ENCODE results near the gene PLCG1.

The PLCG1 gene

DNA sequence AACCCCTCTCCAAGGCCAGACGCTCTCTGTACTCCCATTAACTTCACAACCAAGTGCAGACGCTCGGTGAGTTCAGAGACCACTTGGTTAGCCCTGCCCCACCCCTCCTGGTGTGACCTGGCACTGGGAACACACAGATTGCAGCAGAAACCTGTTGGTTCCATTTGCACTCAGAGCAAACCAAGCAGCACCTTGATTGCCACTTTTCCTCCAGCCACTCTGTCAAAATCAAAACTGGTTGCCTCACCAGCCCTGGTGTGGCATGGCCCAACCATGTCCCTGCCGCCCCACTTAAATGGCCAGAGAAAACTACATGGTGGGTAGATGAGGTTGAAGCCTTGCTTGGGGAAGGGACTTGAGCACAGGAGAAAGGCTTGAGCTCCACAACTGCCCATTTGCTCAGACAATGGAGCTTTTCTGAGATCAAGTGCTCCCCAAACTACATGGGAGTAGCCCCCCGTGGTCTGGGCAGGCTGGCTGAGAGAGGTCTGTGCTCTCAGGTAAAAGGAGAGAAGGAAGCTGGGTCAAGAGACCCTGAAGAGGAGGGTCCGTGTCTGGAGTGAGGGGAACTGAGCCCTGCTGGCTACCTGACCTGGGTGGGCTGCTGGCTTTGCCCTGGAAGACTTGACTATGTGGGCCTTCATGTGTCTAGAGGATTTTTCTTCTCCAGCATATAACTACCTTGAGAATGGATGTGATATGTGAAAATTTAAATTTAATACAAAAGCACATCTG, 43.4 kb downstream of the PLCG1 start:
- no peak for DNase-seq (ENCODE audit: low spot score)

DNA sequence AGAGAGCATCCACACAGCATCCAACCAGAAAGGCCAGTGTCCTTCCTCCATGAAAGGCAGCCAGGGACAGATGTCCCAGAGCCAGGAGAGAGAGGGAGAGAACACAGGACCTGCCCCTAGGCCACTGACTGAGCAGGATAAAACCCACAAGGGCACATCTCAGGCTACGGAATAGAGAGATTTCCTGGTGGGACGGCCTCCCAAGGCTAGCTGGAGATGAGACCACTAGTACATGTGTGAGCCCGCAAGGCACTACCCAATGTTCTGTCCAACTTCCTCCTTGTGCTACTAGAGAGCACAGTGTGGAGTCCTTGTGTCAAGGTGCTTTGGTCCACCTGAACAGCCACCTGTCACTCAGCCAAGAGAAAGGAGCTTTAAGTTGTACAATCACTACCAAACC, 44.2 kb downstream of the PLCG1 start:
- no peak for DNase-seq (ENCODE audit: low spot score)

DNA sequence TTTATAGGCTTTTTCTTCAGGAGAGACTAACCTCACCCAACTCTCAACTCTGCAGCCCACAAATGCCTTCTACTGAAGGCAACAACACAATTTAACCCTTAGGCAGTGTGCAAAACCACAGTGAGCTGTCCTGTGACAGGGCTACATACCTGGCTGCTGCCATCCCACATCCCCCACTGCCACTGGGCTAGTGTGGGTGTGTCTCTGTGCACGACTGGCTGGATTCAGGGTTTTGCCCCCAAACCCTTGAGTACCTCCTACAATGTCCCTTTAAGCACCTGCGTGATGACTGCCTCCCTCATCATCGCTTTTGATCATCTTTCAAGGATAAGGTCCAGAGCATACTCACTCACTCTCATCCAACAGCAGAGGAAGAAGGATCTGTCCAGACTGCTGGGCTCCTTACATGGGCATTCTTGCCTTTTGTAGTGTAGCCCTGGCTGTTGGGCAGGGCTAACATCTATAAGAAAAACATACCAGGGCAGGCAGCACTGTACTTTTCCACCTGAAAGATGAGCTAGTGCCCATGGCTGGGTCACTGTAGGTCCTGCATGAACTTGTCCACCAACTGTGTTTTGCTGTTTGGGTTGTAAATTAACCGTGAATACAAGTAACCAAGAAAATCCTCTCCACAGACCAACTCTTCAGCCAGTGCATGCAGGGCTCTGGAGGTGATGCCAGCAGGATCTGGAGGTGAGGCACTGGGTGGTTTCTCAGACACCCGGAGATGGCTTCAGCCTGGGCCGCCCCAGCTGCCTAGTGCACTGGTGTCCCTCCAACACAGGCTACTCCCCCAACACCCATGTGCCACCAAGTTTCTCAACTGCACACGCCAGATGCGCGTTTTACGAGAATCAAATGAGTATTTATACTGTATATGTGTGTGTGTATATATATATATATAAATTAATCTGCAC, 45.2 kb downstream of the PLCG1 start:
- no peak for DNase-seq (ENCODE audit: low spot score)

DNA sequence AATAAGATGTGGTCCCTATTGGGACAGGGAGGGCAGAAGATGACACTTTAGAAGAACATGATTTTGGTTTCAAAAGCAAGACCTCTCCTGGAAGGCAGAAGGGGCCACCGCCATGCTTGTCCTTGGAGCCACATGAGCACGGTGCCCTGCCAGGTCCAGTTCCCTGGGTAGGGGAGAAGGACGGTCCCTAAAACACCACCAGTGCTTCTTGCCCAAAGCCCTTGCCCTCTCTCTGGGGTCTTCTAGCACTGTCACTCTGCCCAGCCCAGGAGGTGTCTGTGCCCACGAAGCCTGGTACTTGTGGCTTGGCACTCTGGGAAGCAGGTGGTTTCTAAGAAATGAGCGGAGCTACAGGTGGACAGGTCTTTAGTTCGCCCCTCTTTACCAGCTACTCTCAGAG, 46.0 kb downstream of the PLCG1 start:
- no peak for DNase-seq (ENCODE audit: low spot score)

DNA sequence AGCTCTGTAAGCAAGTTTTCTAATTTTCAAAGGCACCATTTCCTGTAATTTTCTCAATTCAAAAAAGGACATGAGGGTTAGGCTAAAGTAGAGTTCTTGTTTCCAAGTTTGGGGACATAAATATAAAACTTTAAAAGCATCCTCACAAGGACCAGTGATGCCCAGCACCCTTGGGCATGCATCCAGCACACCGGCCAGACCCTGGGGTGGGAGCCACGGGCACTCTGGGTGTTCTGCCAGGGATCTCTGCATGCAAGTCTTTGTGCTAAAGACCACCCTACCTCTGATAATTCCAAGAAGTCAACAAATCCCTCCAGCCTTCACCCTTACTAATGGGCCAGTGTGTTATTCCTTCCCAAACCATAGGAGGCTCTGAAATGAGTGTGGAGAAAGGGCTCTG, 46.5 kb downstream of the PLCG1 start:
- no peak for DNase-seq (ENCODE audit: low spot score)

DNA sequence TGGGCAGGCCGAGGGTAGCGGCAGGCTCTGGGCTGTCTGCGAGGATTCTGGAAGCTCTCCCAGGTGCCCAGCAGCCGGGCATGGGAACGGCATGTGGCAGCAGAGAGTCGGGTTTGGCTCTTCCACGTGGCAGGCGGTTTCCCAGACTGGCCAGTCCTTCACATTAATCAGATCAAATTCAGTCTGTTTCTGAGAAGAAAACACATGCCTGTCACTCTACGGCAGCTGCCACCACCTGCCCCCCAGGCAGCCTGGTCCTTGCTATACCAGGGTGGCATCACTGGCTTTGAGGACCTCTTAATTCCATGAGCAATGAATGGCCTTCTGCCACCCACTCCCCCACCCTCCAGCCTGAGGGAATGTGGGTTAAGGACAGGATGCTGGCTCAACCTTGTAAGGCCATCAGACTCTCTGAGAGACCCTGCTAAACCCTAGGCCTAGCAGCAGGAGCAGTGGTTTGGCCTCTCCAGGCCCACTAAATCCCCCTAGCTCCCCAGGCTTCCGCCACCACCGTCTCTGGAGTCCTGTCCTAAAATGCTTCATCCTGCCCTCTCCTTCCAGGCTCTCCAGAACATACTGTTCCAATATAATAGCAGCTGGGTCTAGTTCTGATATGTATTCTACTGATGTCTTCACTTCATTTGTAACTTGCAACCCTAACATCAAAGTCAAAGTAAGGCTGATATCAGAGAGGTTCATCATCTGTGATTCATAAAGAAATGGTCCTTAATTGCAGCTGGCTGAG, 47.8 kb downstream of the PLCG1 start:
- DNase-seq (ENCODE audit: low spot score): no peak

DNA sequence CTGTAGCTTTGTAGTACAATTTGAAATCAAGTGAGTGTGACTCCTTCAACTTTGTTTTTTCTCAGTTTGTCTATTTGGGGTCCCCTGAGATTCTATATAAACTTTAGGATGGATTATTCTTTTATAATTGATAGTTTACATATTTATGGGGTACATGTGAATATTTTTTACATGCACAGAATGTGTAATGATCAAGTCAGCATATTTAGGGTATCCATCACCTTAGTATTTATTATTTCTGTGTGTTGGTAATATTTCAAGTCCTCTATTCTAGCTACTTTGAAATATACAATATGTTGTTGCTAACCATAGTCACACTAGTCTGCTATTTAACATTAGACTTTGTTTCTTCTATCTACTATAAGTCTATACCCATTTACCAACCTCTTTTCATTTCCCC, 50.3 kb downstream of the PLCG1 start:
- DNase-seq (ENCODE audit: low spot score): no peak

DNA sequence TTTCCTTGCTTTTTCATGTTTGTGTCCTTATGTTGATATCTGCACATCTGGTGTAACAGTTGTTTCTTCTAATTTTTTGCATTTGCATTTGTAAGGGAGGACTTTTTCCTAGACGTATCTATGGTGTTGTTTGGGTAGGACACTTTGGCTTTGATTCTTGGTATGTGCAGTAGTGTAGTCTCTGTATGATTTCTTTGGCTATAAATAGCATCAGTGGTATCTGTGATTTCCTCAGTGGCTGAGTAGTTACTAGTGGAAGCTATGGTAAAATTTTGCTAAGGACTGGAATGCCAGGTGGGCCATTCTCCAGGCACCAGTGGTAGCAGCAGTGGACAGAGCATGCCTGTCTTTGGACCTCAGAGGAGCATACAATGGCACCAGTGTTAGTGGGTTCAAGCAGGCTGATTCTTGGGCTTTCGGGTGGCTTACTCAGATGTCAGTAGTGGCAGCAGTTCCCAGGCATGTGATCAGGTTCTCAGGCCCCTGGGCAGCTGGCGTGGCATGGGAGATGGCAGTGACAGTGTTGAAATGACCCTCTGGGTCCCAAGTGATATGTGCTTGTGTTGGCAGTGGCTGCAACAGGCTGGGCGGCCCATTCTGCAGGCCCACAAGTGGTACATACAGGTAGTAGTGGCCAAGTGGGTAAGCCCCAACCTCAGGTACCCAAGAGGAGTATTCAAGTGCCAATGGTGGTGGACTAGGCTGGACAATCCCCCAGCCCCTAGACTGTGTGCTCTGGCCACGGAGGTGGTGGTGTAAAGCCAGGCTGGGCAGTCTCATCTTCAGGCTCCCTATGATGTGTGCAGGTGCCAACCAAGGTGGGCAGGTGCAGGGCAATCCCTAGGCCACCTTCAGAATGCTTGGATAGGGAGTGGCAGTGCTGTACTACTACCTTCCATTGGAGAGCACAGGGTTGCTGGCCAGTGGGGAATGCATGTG, 54.5 kb downstream of the PLCG1 start:
- DNase-seq (ENCODE audit: low spot score): no peak

DNA sequence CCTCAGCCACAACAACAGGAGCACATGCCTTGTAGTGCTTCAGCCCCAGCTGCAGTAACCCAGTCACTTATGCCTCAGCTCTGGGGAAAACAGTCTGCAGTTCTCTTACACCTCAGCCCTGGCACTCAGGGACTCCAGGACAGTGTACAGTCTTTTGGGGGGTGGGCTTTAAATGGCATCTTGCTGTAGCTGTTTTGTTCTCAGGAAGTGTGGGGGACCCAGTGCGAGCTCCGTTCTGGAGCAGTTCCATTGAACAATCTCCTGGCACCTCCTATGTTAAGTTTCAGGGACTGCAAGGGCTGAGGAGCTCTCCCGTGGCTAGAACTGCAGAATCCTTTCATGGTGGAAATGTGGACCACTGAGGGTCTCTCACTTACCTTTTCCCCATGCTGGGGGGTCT, 55.2 kb downstream of the PLCG1 start:
- no peak for DNase-seq (ENCODE audit: low spot score)

DNA sequence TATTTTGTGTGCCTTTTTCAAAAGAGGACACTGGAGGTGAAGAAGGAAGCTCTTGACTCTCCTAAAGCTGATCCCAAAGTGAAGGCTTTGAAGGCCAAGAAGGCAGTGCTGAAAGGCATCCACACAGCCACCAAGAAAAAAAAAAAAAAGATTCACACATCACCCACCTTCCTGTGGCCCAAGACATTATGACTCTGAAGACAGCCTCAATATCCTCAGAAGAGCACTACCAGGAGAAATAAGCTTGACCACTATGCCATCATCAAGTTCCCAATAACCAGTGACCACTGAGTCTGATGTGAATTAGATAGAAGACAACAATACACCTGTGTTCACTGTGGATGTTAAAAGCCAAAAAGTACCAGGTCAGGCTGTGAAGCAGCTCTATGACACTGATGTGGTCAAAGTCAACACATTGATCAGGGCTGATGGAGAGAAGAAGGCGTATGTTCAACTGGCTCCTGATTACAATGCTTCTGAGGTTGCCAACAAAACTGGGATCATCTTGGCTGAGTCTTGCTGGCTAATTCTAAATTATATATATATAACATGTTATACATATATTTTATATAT, 59.4 kb downstream of the PLCG1 start:
- DNase-seq (ENCODE audit: low spot score): no peak

DNA sequence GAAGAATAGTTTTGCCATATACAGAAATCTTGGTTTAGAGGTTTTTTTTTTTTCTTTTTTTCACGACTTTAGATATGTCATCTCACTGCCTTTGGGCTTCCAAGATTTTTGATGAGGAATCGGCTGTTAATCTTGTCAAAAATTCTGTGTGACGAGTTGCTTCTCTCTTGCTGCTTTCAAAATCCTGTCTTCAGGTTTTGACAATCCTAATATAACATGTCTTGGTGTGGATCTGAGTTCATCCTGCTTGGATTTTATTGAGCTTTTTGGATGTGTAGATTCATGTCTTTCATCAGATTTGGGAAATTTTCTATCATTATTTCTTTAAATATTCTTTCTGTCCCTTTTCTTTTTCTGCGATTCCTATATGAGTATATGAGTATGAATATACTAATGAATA, 61.1 kb downstream of the PLCG1 start:
- DNase-seq (ENCODE audit: low spot score): no peak

DNA sequence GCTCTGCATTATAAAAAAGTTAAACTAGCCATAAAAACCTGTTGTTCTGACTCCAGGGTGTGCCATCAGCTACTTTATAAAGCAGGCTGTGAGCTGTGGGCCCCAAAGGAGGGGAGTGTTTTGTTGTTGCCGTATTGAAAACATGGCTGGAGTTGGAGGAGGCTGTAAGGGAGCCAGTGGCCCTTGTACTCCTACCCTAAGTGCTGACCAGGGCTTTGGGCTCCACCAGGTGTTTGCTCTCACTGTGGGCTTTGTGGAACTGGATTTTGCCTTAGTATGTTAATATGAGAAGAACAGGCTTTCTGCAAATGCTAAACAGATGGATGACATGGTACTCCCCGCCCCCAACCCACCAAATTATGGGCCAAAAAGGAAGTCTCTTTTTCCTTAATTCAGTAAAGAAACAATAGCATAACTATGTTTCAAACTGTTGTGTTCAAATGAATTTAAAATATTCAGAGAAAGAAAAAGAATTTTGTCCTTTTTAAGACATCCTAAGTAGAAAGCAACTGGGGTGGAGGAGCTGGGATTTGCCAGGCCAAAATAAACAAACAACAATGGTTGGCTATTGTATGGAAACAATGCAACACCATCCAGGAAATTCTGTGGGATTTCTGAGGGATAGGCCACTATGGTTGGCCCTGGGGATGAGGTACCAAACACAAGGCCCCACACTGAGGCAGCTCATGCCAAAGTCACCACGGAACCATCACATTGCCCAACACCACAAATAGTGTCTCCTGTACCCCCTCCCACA, 63.3 kb downstream of the PLCG1 start:
- DNase-seq (ENCODE audit: low spot score): no peak

DNA sequence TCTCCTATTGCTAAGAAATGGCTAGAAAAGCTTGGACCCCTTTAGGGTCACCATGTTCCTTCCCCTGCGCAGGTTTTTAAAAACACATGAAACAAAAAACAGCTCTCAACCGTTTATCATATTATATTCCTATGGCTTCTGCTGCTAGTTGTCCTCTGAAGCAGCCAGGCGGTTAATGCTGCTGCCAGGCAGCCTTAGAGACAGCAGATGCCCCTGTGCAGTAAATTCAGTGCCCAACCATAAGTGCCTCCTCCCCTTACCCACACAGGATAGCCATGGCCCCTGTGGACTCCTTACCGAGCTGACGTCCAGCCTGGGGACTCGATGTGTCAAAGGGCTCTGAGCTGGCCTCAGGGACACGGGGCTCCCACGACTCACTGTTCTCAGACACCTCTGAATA, 64.4 kb downstream of the PLCG1 start:
- no peak for DNase-seq (ENCODE audit: low spot score)

DNA sequence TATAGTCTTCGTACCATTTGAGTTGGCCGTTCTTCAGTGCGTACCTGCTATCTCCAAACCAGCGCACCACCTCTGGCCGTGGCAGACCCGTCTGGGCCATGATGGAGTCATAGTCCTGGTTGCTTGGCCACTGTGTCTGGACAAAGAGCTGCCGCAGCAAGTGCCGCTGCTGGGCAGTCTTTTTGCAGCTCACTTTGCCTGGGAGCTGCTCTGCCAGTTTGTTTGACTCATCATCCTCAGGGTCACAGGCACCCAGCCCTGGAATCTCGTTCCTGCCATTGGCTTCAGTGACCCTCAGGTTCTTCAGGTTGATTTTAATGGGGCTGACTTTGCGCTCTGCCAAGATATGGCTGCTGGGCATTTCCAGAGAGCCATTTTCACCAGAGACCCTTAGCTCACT, 65.1 kb downstream of the PLCG1 start:
- no peak for DNase-seq (ENCODE audit: low spot score)

DNA sequence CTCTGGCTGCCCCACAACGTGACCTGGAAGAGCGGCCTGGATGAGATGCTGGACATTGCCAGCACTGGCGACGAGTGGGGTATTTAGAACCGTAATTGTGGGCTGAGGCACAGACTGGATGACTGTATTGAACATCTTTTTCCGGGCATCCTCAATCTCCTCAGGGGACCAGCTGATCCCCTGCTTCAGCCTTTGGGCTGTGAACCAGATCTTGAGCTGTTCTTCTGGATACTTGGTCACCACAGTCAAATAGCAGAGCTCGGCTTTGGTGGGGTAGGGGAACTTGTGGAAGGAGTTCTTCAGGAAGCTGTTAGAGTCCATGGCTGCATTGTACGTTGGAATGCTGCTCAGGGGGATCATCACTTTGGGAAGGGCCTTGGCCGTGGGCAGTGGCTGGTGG, 66.3 kb downstream of the PLCG1 start:
- no peak for DNase-seq (ENCODE audit: low spot score)

DNA sequence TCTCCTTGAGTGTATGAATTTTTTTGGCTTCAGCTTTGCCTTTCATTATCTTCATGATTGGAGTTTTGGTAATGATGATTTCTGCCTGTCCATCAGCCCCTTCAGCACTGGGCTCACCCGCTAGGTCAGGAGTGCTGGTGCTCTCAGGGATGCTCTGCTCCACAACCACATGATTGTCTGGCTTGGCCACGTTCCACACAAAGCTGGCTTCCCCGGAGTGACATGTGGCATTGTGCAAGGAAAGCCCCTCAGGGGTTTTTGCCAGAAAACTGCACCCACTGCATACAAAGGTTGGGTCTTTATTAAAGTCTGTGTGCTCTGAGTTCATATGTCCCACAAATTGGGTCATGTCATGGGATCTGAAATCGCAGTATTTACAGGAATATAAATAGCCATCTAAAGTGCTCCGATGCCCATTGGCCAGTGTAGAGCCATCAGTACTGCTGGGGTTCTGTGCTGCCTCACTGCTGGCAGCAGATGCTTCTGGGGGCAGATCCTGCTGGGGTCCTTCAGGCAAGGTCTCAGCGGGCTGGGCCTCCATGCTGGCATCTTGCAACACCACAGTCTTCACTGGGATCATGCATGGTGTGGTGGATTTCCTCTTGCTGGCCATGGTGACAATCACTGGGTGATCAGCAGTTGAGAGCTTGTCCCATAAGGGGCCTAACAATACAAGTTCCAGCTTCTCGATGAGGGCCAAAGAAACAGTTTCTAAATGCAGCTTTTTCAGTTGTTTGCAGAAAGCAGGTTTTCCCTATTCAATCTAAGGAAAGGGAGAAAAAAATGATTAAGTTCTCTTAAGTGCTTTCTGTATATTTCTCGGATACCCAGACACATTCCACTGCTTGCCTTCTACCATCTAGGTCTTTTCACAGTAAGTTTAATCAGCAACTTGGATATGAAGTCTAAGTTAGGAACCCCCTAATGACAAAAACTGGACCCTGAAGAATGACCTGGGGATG, 67.2 kb downstream of the PLCG1 start:
- no peak for DNase-seq (ENCODE audit: low spot score)

DNA sequence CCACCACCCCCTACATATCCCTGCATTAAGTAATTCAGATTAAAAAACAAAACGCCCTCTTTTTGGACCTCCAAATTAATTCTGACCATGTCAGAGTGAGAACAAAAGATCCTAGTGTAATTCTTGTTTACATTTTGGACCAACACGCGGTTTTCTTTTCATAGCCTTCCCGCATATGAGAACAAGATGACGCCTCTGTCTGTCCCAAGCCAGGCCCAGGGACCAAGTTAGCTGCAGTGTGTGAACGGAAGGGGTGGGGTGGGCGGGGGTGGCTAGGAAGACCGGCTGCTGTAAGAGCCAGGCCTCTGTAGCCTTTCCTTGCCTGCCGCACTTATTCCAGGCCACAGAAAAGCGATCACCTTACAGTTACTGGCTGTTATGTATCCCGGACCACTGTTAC, 68.0 kb downstream of the PLCG1 start:
- no peak for DNase-seq (ENCODE audit: low spot score)

DNA sequence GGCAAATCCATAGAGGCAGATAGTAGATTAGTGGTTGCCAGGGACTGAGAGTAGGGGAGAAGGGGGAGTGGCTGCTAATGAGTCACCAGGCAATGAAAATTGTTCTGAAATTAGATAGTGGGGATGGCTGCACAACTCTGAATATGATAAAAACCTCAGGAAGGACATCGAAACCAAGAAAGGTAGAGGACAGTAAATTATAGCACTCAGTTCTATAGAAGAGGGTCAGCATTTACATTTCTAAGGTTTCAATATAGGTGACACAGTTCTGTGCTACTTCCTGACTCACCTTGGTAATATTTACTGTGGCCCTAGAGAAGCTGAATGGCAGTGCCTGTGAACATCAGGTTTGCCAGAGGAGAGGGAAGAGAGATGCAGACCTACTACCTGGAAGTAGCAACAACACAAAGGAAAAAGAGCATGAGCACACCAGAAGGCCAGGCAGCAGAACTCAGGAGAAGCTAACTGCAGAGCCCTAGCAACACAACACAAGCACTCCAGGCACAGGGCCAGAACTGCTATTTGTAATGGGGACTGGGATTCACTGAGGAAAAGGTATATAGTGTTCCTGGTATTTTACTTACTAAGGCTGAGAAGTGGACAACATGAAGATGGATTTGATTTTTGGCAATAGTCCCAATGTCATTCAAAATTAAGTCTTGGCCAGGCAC, 75.9 kb downstream of the PLCG1 start:
- DNase-seq (ENCODE audit: low spot score): no peak

DNA sequence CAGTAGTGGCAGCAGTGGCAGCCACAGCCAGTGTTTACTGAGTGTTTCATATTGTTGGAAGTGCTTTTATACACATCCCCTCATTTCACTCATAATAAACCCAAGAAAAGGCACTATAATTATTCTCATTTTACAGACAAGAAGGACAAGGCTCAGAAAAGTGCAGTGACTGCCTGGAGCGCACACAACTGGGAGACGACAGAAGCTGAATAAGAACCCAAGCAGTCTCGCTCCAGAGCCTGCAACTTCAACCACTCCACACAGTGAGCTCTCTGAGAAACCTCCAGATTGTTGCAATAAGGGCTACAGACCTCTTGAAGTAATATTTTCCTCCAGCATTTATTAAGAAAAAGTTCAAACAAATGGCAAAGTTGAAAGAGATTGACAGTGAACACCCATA, 76.9 kb downstream of the PLCG1 start:
- DNase-seq (ENCODE audit: low spot score): no peak

Data from LoVo (cell line).